A673 (cell line): ENCODE measurements around the gene ATP6V0E1.

ENCODE experiments used
- CTCF ChIP-seq: fragments of 300-800, 200-600 bp; sonication (generic); conservative IDR thresholded peaks from 2 replicates; pipeline ENCODE4 v1.5.1; 2017; ENCODE audit warnings: low read depth, mild to moderate bottlenecking, antibody characterized with exemption, low read length, moderate library complexity, mixed read lengths
- EZH2 ChIP-seq: fragments of 200-600 bp; sonication (generic); IDR thresholded peaks from 2 replicates; pipeline ENCODE4 v1.6.1; 2017; ENCODE audit warnings: borderline replicate concordance, low read depth, mild to moderate bottlenecking, mixed read lengths, antibody characterized with exemption, low read length; ENCODE audit not compliant: poor library complexity, severe bottlenecking

GRCh38 chr5:172935096-172935495 is 48.5 kb upstream of the ATP6V0E1 start:
- no peak for TF ChIP-seq CTCF
- no peak for TF ChIP-seq EZH2
